H9 (cell line): ENCODE results near the gene PPP2R2B. TPM values are rescaled to one million over a fixed set of nuclear protein-coding genes. Genes with fewer than 3 reads are reported as not detected.

Experiments used
- DNase-seq: peaks from one replicate; pipeline ENCODE4 v3.0.0-alpha.2; 2017
- H2AFZ ChIP-seq: one replicate; pipeline ENCODE4 v1.6.1; 2013; ENCODE audit warnings: mild to moderate bottlenecking, low read length, control low read depth, moderate library complexity
- H2AK5ac ChIP-seq: 2 replicates; pipeline ENCODE4 v1.6.1; 2013; ENCODE audit warnings: low read length, control low read depth, mixed read lengths; ENCODE audit not compliant: insufficient read length
- H2BK120ac ChIP-seq: one replicate; pipeline ENCODE4 v1.6.1; 2013; ENCODE audit warnings: low read depth, mild to moderate bottlenecking, low read length, control low read depth, inconsistent platforms; ENCODE audit not compliant: poor library complexity, severe bottlenecking
- H2BK12ac ChIP-seq: 2 replicates; pipeline ENCODE4 v1.6.1; 2013; ENCODE audit warnings: low read length, control low read depth, mixed read lengths, low read depth; ENCODE audit not compliant: insufficient read length
- H2BK15ac ChIP-seq: 2 replicates; pipeline ENCODE4 v1.6.1; 2013; ENCODE audit warnings: low read depth, low read length, control low read depth
- H2BK20ac ChIP-seq: one replicate; pipeline ENCODE4 v1.6.1; 2013; ENCODE audit warnings: low read depth, mild to moderate bottlenecking, low read length, control low read depth, inconsistent platforms; ENCODE audit not compliant: poor library complexity, severe bottlenecking
- H2BK5ac ChIP-seq: 2 replicates; pipeline ENCODE4 v1.6.1; 2013; ENCODE audit warnings: low read length, control low read depth, mixed read lengths; ENCODE audit not compliant: insufficient read length
- H3K14ac ChIP-seq: 2 replicates; pipeline ENCODE4 v1.6.1; 2013; ENCODE audit warnings: low read length, control low read depth; ENCODE audit not compliant: insufficient read depth
- H3K18ac ChIP-seq: 2 replicates; pipeline ENCODE4 v1.6.1; 2013; ENCODE audit warnings: low read depth, mild to moderate bottlenecking, mixed read lengths, low read length, control low read depth; ENCODE audit not compliant: insufficient read length
- H3K23ac ChIP-seq: 2 replicates; pipeline ENCODE4 v1.6.1; 2013; ENCODE audit warnings: low read length, control low read depth, mixed read lengths, low read depth; ENCODE audit not compliant: insufficient read length
- H3K23me2 ChIP-seq: 2 replicates; pipeline ENCODE4 v1.6.1; 2013; ENCODE audit warnings: low read depth, mild to moderate bottlenecking, mixed read lengths, low read length, control low read depth; ENCODE audit not compliant: insufficient read length, poor library complexity, severe bottlenecking
- H3K27ac ChIP-seq: 2 replicates; pipeline ENCODE4 v1.5.1; 2013; ENCODE audit warnings: low read length, control low read depth, mixed read lengths, low read depth; ENCODE audit not compliant: insufficient read length
- H3K27me3 ChIP-seq: 2 replicates; pipeline ENCODE4 v1.6.1; 2013; ENCODE audit warnings: low read length, control low read depth, inconsistent platforms; ENCODE audit not compliant: insufficient read depth
- H3K4ac ChIP-seq: 2 replicates; pipeline ENCODE4 v1.6.1; 2013; ENCODE audit warnings: low read depth, mild to moderate bottlenecking, control low read depth, inconsistent platforms, low read length, moderate library complexity
- H3K4me1 ChIP-seq: 2 replicates; pipeline ENCODE4 v1.6.1; 2013; ENCODE audit warnings: low read length, control low read depth, inconsistent platforms; ENCODE audit not compliant: insufficient read depth
- H3K4me2 ChIP-seq: 2 replicates; pipeline ENCODE4 v1.6.1; 2013; ENCODE audit warnings: low read length, control low read depth, mixed read lengths; ENCODE audit not compliant: insufficient read length, insufficient read depth
- H3K56ac ChIP-seq: 2 replicates; pipeline ENCODE4 v1.6.1; 2013; ENCODE audit warnings: low read depth, mild to moderate bottlenecking, mixed read lengths, low read length, control low read depth; ENCODE audit not compliant: insufficient read length
- H3K79me1 ChIP-seq: 2 replicates; pipeline ENCODE4 v1.6.1; 2013; ENCODE audit warnings: low read depth, mild to moderate bottlenecking, moderate library complexity, low read length, control low read depth, inconsistent platforms; ENCODE audit not compliant: insufficient read depth, poor library complexity, severe bottlenecking
- H3K79me2 ChIP-seq: 2 replicates; pipeline ENCODE4 v1.6.1; 2013; ENCODE audit warnings: low read length, control low read depth, inconsistent platforms; ENCODE audit not compliant: insufficient read depth
- H3K9ac ChIP-seq: 2 replicates; pipeline ENCODE4 v1.6.1; 2013; ENCODE audit warnings: low read length, control low read depth, mixed read lengths; ENCODE audit not compliant: insufficient read length; ENCODE audit errors: extremely low read depth
- H3K9me3 ChIP-seq: one replicate; pipeline ENCODE4 v1.6.1; 2013; ENCODE audit warnings: low read depth, low read length, inconsistent platforms; ENCODE audit not compliant: control insufficient read depth
- H3T11ph ChIP-seq: one replicate; pipeline ENCODE4 v1.6.1; 2013; ENCODE audit warnings: mild to moderate bottlenecking, low read length, control low read depth, inconsistent platforms
- H4K20me1 ChIP-seq: one replicate; pipeline ENCODE4 v1.6.1; 2013; ENCODE audit not compliant: control insufficient read depth, insufficient read length, insufficient read depth
- H4K5ac ChIP-seq: 2 replicates; pipeline ENCODE4 v1.6.1; 2013; ENCODE audit warnings: low read depth, mild to moderate bottlenecking, mixed read lengths, low read length, control low read depth; ENCODE audit not compliant: insufficient read length
- H4K8ac ChIP-seq: replicated peaks from 2 replicates; pipeline ENCODE4 v1.6.1; 2013; ENCODE audit warnings: low read length, control low read depth, mixed read lengths, low read depth; ENCODE audit not compliant: insufficient read length
- H4K91ac ChIP-seq: 2 replicates; pipeline ENCODE4 v1.6.1; 2013; ENCODE audit warnings: low read depth, mild to moderate bottlenecking, moderate library complexity, mixed read lengths, low read length, control low read depth; ENCODE audit not compliant: insufficient read length
- H3K27ac Mint-ChIP-seq, 3 experiments: 2 replicates in 2 of 3; 3 replicates in 1 of 3; pipeline ENCODE4 v1.8.0; 2020 to 2021; ENCODE audit warnings: mixed read lengths in 3 of 3, mild to moderate bottlenecking in 1 of 3, moderate library complexity in 1 of 3
- H3K27me3 Mint-ChIP-seq: 2 replicates; pipeline ENCODE4 v1.8.0; 2021; ENCODE audit warnings: low read depth, mild to moderate bottlenecking, moderate library complexity, mixed read lengths
- H3K36me3 Mint-ChIP-seq, 3 experiments: 2 replicates in 2 of 3; 3 replicates in 1 of 3; pipeline ENCODE4 v1.8.0; 2020 to 2021; ENCODE audit warnings: low read depth in 3 of 3, mixed read lengths in 3 of 3; ENCODE audit not compliant: insufficient read depth in 1 of 3
- H3K4me1 Mint-ChIP-seq, 2 experiments: 2 replicates each; pipeline ENCODE4 v1.8.0; 2020; ENCODE audit warnings: mixed read lengths in 2 of 2
- H3K4me3 Mint-ChIP-seq, 2 experiments: 2 replicates in 1 of 2; 3 replicates in 1 of 2; pipeline ENCODE4 v1.8.0; 2020 to 2021; ENCODE audit warnings: mild to moderate bottlenecking in 2 of 2, mixed read lengths in 2 of 2, moderate library complexity in 1 of 2
- H3K9me3 Mint-ChIP-seq, 2 experiments: 2 replicates in 1 of 2; 3 replicates in 1 of 2; pipeline ENCODE4 v1.8.0; 2020; ENCODE audit warnings: mild to moderate bottlenecking in 2 of 2, mixed read lengths in 2 of 2, moderate library complexity in 1 of 2
- total RNA-seq: library from RNA; stranded (reverse); gene quantifications from 2 replicates; pipeline ENCODE4 v1.2.1, GENCODE V29; 2021
- TF ChIP-seq, protein P1 (sequence below): fragments of 200-600 bp; sonication (generic); conservative IDR thresholded peaks from 3 replicates; pipeline ENCODE4 v1.8.0; 2021; ENCODE audit warnings: antibody characterized with exemption, mild to moderate bottlenecking

Gene PPP2R2B
- total RNA-seq, 1 experiment from 2014 or later = 14.3 TPM

DNA sequence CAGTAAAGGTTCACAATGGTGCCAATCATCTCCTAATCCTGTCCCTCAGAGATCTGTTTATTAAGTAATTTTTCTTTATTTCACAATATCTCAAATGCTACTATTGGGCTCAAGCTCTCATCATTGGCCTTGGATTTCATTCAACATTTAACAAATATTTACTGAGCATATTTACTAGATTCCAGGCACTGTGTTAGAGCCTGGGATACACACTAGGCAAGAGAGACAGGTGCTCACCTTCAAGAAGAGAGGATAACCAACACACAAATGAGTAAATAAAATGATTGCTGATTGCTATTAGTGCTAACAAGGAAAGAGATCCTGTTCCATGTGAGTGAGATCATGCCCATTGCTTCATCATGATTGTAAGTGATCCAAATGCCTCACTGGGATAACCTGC is 27.4 kb downstream of the PPP2R2B start:
- H2AFZ ChIP-seq = no peak overlapping the region
- H3K79me1 ChIP-seq = no peaks in the 10 kb centered on the region
- Mint-ChIP-seq H3K27me3 (peaks cover 3% of the 10 kb centered on the region; the same call in 1 of the 2 replicates), H3K4me1 (peaks cover 25 to 31% of the 10 kb centered on the region in 2 experiments), H3K9me3 (no peaks in the 10 kb centered on the region), H3K36me3 (peaks cover 0 to 4% (median 0%) of the 10 kb centered on the region in 3 experiments; a peak in 1 of 7 replicates), H3K27ac (no peak overlapping the region; a peak in 1 of 7 replicates), H3K4me3 (no peak overlapping the region)
- no peak for DNase-seq
- H3K18ac ChIP-seq = no peak overlapping the region
- no peak overlapping the region for H2BK20ac ChIP-seq
- no peaks in the 10 kb centered on the region for H3K23me2 ChIP-seq
- no peak overlapping the region for H3T11ph ChIP-seq
- no peak overlapping the region for H2BK5ac ChIP-seq
- H3K27ac ChIP-seq = no peak overlapping the region
- H3K4ac ChIP-seq = no peak overlapping the region
- H3K79me2 ChIP-seq = no peaks in the 10 kb centered on the region
- no peak overlapping the region for H3K14ac ChIP-seq
- no peak overlapping the region for H4K8ac ChIP-seq
- H3K4me1 ChIP-seq = no peaks in the 10 kb centered on the region
- no peaks in the 10 kb centered on the region for H4K20me1 ChIP-seq
- H3K56ac ChIP-seq = no peak overlapping the region
- H2BK15ac ChIP-seq = no peak overlapping the region
- no peak overlapping the region for H2BK120ac ChIP-seq
- H4K91ac ChIP-seq = no peak overlapping the region
- TF ChIP-seq, protein P1, sequence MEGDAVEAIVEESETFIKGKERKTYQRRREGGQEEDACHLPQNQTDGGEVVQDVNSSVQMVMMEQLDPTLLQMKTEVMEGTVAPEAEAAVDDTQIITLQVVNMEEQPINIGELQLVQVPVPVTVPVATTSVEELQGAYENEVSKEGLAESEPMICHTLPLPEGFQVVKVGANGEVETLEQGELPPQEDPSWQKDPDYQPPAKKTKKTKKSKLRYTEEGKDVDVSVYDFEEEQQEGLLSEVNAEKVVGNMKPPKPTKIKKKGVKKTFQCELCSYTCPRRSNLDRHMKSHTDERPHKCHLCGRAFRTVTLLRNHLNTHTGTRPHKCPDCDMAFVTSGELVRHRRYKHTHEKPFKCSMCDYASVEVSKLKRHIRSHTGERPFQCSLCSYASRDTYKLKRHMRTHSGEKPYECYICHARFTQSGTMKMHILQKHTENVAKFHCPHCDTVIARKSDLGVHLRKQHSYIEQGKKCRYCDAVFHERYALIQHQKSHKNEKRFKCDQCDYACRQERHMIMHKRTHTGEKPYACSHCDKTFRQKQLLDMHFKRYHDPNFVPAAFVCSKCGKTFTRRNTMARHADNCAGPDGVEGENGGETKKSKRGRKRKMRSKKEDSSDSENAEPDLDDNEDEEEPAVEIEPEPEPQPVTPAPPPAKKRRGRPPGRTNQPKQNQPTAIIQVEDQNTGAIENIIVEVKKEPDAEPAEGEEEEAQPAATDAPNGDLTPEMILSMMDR = no peak
- no peak overlapping the region for H3K23ac ChIP-seq
- H2AK5ac ChIP-seq = no peak overlapping the region
- no peak overlapping the region for H3K4me2 ChIP-seq
- H3K9ac ChIP-seq = no peak overlapping the region
- H4K5ac ChIP-seq = no peak overlapping the region
- no peaks in the 10 kb centered on the region for H3K9me3 ChIP-seq
- no peaks in the 10 kb centered on the region for H3K27me3 ChIP-seq
- no peak overlapping the region for H2BK12ac ChIP-seq
